ENCODE data around the gene PEAK1. TPM values are rescaled to one million over a fixed set of nuclear protein-coding genes. Genes with fewer than 3 reads are reported as not detected.
"Not testable (repeated sequence)": the region's sequence is repeated elsewhere in the genome, so short reads cannot be mapped to it uniquely, and the experiment has no call there.

The PEAK1 gene
- total RNA-seq, 6 experiments from 2014 or later, result 85.6 to 110 (median 95.8) TPM

GRCh38 chr15:77187751-77188464 lies 232.0 kb downstream of the PEAK1 start:
- H3K4me1 Mint-ChIP-seq (ENCODE audit: low read depth), result peaks cover 54% of the 10 kb centered on the region
- DNase-seq, result peak; percentile 40
- peak overlapping the region; percentile 69 for H3K4me3 Mint-ChIP-seq
- no peaks in the 10 kb centered on the region; the same call in 1 of the 2 replicates for H3K36me3 Mint-ChIP-seq (ENCODE audit: low read depth)
- peak overlapping the region; percentile 83 for H3K27ac Mint-ChIP-seq
- H3K9me3 Mint-ChIP-seq, result no peaks in the 10 kb centered on the region
- no peak for TF ChIP-seq CTCF (IDR thresholded peaks at IDR 0.05)
- H3K27me3 Mint-ChIP-seq (ENCODE audit: insufficient read depth), result no peaks in the 10 kb centered on the region

GRCh38 chr15:77186594-77187011 lies 233.3 kb downstream of the PEAK1 start:
- Mint-ChIP-seq H3K27me3 (ENCODE audit: insufficient read depth) (peaks cover 1% of the 10 kb centered on the region; the same call in 1 of the 2 replicates), H3K27ac (peak overlapping the region; percentile 83; the same call in 1 of the 2 replicates), H3K9me3 (no peaks in the 10 kb centered on the region), H3K4me1 (ENCODE audit: low read depth) (peaks cover 54% of the 10 kb centered on the region), H3K36me3 (ENCODE audit: low read depth) (peaks cover 11% of the 10 kb centered on the region), H3K4me3 (no peak overlapping the region)
- peak; percentile 17 for DNase-seq
- TF ChIP-seq CTCF (IDR thresholded peaks at IDR 0.05), result peak; percentile 78

GRCh38 chr15:77185242-77185785 lies 234.6 kb downstream of the PEAK1 start:
- H3K9me3 Mint-ChIP-seq, result no peaks in the 10 kb centered on the region

GRCh38 chr15:77184352-77184751 lies 235.6 kb downstream of the PEAK1 start:
- peaks cover 30% of the 10 kb centered on the region for H3K36me3 Mint-ChIP-seq (ENCODE audit: low read depth)
- H3K9me3 Mint-ChIP-seq; H3K27me3 Mint-ChIP-seq (ENCODE audit: insufficient read depth); DNase-seq; H3K27ac Mint-ChIP-seq; H3K4me3 Mint-ChIP-seq: not testable (repeated sequence)
- H3K4me1 Mint-ChIP-seq (ENCODE audit: low read depth), result peaks cover 56% of the 10 kb centered on the region

More at GRCh38 chr15:77185242-77185785, 234.6 kb downstream of the PEAK1 start:
- H3K36me3 Mint-ChIP-seq (ENCODE audit: low read depth), result peaks cover 24% of the 10 kb centered on the region
- H3K27me3 Mint-ChIP-seq (ENCODE audit: insufficient read depth), result peaks cover 1% of the 10 kb centered on the region
- H3K27ac Mint-ChIP-seq, result peak overlapping the region; percentile 27
- no peak overlapping the region for H3K4me3 Mint-ChIP-seq
- H3K4me1 Mint-ChIP-seq (ENCODE audit: low read depth), result peaks cover 62% of the 10 kb centered on the region
- TF ChIP-seq CTCF (IDR thresholded peaks at IDR 0.05), result no peak
- DNase-seq, result no peak

GRCh38 chr15:77183066-77183465 lies 236.8 kb downstream of the PEAK1 start:
- no peak overlapping the region for H3K27ac Mint-ChIP-seq
- TF ChIP-seq CTCF (IDR thresholded peaks at IDR 0.05), result no peak
- H3K36me3 Mint-ChIP-seq (ENCODE audit: low read depth), result peaks cover 36% of the 10 kb centered on the region
- H3K27me3 Mint-ChIP-seq (ENCODE audit: insufficient read depth), result peaks cover 1% of the 10 kb centered on the region
- peaks cover 48% of the 10 kb centered on the region for H3K4me1 Mint-ChIP-seq (ENCODE audit: low read depth)
- no peaks in the 10 kb centered on the region for H3K9me3 Mint-ChIP-seq
- no peak for DNase-seq
- no peak overlapping the region for H3K4me3 Mint-ChIP-seq
